GM20431 (cell line): ENCODE measurements around the gene FBF1.

Experiments used
- in situ Hi-C: fragments of 300-500 bp; cut with MseI, MboI; formaldehyde crosslinking; loops from one replicate; pipeline ENCODE4 v1.15.0; 2020; ENCODE audit warnings: low sequenced_read_pairs; ENCODE audit not compliant: unreplicated experiment

The FBF1 gene

DNA sequence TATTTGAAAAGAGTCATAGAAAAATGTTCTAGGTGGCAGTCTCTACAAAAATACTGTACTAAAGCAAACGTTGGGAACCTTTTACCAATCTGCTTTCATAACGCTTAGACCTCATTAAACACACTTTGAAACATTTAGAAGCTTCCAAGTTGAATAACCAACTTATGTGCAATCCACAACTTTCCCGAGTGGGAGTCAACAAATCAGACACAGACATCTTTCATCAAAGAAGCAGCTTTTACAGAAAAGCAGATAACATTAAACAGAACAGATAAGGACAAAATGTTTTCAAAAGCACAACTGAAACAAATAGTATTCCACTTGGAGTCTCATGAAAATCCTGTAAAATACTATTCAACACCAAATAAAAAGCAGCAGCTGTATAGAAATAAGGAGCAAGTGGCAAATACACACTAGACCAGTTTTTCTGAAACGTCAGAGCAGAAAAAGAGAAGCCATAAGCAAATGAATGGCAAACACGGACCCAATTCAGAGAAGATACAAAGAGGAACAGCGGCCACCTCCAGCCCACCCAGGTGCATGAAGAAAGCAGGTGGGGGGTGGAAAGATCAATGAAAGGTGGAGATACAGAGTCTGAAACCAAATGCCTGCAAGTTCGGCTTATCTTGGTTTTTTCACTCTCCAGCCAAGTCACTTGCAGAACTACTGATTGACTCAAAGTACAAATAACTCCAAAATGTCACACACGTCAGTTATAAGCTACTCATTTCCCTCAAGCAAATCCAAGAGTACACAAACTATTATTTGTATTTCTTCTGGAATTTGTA is 18.4 kb upstream of the FBF1 start:
- in situ Hi-C loops: no loop called here

GRCh38 chr17:75950855-75951554 is 10.2 kb upstream of the FBF1 start:
- in situ Hi-C loops: no loop called here

DNA sequence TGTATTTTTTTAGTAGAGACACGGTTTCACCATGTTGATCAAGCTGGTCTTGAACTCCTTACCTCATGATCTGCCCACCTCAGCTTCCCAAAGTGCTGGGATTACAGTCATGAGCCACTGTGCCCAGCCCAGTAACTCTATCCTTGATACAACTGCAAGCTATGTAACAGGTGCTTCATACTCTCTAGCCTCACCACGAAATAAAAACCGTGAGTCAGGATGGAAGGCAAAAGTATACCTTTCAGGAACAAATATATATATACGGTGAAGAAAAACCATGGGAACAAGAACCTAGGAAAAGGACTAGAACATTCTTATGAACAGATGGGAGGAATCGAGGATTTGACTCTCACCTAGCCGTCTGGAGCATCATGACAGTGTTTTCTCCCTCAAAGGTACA is 9.6 kb upstream of the FBF1 start:
- in situ Hi-C loops: no loop called here

DNA sequence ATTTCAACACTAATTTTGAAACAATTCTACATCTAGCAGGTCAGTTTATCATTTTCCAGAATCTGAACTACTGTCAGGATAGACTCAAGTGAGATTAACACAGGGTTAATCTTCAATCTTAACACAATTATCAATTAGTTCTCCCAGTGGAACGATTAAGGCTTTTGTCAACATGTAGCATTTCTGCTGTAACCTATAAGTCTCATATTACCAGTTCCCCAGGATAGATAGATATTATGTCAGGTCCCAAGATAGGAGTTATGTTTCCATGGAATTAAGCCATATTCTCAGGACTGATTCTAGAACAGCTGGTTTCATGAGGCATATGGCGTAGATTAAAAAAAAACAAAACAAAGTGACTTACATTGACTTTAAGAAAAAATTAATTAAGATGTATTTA is 4.4 kb upstream of the FBF1 start:
- in situ Hi-C loops: no loop called here

GRCh38 chr17:75943491-75943890 is 2.6 kb upstream of the FBF1 start:
- in situ Hi-C loops: no loop called here

GRCh38 chr17:75942473-75942872 is 1.6 kb upstream of the FBF1 start:
- in situ Hi-C loops: no loop called here

DNA sequence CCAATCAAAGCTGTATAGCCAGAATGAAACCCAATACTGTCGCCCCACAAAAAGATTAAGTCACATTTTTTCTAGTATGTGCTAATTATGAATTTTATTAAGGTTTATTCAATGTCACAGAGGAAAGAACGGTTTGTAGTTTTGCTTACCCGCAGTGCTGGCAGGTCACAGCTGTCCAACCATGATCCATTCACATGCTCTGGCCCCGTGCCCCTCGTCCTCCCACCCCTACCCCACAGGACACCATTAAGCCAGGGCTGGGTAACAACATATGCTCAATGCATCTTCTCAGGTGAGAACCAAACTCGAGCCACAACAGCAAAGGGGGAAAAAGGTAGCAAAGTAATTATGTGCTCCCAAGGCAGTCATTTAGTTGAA is 589 bp upstream of the FBF1 start:
- in situ Hi-C loops: no loop called here

GRCh38 chr17:75937652-75938051 is 3.2 kb downstream of the FBF1 start:
- in situ Hi-C loops: no loop called here

DNA sequence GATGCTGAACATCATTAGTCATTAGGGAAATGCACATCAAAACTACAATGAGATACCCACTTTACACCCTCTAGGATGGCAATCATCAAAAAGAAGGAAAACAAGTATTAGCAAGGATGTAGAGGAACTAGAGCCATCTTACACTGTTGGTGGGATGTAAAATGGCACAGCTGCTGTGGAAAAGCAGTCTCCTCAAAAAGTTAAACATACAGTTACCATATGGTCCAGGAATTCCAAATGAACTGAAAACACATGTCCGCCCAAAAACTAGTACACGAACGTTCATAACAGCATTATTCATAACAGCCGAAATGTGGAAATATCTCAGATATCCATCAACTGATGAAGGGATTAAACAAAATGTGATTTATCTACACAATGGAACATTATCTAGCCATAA is 7.0 kb downstream of the FBF1 start:
- in situ Hi-C loops: no loop called here

GRCh38 chr17:75932852-75933251 is 8.0 kb downstream of the FBF1 start:
- in situ Hi-C loops: no loop called here

GRCh38 chr17:75931062-75931461 is 9.8 kb downstream of the FBF1 start:
- in situ Hi-C loops: no loop called here

DNA sequence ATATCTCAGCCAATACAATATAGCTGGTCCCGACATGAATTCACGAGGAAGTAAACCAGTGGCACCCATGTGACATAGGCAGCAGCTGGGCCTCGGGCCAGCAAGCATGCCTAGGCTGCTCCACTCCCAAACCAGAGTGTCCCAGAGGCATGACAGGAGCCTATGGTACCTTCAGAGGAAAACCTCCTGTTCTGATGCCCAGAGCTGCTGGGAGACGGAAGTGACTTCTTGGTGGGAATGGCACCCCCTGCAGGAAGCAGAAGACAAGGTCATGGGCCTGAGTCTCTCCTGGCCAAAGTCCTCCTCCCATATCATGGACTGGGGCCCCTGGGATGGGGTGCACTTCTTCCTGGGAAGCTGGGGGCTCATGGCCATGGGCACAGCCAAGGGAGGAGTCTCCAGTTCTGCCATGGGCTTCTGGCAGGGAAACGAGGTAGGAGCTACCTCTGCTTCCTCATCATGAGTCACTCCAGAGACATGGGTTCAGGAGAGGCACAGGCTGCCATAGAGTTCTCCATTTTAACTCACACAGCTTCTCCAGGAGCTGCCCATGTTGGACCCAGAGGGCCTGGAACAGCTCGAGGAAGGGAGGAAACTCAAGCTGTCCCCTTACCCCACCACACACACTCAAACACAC is 13.4 kb downstream of the FBF1 start:
- in situ Hi-C loops: no loop called here

GRCh38 chr17:75926456-75926855 is 14.4 kb downstream of the FBF1 start:
- in situ Hi-C loops: no loop called here

GRCh38 chr17:75925912-75926311 is 14.9 kb downstream of the FBF1 start:
- in situ Hi-C loops: no loop called here

GRCh38 chr17:75925103-75925502 is 15.7 kb downstream of the FBF1 start:
- in situ Hi-C loops: no loop called here

DNA sequence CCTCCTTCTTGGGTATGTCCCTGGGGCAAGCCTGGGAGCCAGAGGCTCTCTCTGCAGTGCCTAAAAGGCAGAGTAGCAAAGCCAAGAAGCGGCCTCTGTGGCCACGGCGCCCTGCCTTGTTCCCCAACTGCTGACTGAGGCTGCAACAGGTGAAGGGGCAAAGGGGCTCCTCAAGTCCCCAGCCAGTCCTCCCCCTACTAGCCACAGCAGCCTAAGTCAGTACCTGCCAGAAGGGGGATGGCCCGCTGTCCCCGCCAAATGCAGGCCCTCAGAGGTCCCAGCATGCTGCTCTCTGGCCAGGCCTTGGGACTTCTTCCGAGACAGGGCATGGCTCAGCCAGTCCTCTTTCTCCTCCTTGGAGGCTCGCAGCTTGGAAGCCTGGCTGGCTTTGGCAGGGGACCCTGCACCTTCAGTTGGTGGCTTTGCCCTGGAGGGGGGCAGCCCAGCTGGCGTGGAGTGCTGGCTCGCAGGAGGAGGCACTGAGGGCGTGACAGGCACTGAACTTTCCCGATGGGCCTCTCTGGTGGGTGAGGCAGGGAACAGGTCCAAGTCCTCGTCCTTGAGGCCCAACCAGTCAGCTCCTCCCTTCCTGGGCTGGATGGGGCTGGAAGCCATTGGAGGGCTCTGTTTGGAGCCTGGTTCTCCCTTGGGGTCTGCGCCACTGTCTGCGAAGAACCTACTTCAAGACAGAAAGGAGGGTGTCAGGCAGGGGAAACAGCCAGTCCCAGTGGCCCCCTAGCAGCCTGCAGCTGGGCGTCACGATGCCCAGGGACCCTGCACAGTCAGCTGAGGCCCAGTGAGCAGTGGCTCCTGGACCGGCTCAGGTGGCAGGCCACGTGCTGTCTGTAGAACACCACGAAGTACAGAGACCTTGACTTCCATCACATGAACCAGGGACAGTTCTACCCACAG is 17.6 kb downstream of the FBF1 start:
- in situ Hi-C loops: no loop called here

DNA sequence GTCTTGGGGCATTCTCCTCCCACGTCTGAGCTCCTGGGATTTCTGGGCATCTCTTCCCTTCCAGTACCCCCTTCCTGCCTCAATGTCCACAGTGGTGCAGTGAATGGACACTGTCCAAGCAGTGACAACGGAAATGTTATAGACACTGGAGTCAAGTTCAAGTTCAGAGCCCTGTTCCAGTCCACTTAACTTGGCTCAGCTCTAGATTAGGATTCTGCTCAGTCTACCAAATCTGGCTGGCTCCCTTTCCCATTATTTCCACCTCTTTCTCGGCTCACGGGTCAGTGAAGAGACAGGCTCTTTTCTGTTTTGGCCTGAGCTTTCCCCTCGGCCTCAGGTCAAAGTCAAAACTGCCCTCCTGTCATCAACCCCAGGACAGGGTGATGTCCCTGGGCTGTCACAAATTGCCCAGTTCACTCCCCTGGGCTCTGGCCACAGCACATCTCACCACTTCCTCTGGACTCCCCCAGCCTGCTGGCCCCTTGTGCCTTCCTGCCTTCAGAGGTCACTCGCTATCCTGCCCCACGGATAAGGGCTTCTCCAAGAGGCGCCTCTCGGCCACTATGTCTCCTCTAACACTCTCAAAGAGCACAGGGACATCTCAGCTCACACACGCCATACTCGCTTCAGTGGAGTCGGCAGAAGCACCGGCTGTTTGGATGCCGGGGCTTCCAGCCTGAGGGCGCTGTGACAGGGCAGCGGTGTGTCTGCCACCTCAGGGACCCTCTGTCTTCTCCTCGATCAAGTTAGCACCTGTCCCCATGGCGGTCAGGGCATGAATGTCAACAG is 18.5 kb downstream of the FBF1 start:
- in situ Hi-C loops: no loop called here

DNA sequence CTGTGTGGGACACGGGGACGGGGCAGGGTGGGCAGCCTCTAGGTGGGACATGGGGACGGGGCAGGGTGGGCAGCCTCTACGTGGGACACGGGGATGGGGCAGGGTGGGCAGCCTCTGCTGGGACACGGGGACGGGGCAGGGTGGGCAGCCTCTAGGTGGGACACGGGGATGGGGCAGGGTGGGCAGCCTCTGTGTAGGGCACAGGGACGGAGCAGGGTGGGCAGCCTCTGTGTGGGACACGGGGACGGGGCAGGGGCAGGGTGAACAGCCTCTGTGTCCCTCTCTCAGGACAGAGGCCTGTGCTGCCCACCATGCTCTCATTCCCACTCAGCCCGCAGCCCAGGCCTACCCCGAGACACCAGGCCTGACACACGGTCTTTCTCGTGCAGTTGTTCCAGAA is 19.2 kb downstream of the FBF1 start:
- in situ Hi-C loops: no loop called here

GRCh38 chr17:75920045-75920560 is 20.7 kb downstream of the FBF1 start:
- in situ Hi-C loops: no loop called here
